ENCODE data around the gene BAZ1A.
"Not testable (repeated sequence)": the region's sequence is repeated elsewhere in the genome, so short reads cannot be mapped to it uniquely, and the experiment has no call there.

Gene BAZ1A

DNA sequence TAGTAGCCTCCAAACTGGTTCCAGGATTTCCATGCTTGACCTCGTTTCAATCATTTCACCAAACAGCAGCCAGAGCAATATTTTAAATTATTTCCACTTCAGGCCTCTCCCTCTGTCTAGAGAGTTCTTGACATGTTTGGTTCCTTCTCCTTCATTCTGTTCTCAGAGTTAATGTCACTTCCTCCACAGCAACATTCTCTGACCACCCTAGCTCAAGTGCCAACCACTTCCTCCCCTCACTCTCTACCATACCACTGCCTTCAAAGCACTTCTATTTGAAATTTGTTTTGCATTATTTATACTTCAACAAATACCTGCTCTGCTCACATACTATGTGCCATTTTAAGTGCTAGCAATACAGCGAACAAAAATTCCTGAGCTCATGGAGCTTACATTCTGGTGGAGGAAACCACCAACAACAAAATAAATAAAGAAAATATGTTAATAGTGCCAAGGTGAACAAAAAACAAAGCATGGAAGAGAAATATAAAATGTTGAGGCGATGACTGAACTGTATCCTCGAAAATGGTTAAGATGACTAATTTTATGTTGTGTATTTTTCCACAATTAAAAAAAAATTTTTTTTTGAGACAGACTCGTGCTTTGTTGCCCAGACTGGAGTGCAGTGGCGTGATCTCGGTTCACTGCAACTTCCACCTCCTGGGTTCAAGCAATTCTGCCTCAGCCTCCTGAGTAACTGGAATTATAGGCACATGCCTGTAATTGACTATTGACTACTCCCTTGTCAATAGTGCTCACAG, 17.3 kb downstream of the BAZ1A start:
- no peak for DNase-seq

DNA sequence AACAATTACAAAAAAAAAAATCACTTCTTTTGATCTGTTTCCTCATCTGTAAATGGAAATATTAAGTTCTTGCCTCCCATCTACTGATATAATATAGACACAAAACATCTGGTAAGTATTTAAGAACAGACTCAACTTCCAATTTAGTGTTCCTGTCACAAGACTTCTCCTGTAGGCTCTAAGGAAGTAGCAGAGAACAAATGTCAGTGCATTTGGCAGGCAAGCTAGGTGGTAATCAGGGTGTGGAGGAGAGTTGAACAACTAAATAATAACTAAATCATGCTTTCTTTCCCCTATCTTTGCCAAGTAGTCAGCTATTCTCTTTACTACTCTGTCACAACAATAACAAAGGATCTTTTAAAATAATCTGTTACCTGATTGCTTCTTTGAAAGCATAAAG, 22.1 kb downstream of the BAZ1A start:
- DNase-seq: no peak

GRCh38 chr14:34851395-34851794, 23.8 kb downstream of the BAZ1A start:
- no peak for DNase-seq

DNA sequence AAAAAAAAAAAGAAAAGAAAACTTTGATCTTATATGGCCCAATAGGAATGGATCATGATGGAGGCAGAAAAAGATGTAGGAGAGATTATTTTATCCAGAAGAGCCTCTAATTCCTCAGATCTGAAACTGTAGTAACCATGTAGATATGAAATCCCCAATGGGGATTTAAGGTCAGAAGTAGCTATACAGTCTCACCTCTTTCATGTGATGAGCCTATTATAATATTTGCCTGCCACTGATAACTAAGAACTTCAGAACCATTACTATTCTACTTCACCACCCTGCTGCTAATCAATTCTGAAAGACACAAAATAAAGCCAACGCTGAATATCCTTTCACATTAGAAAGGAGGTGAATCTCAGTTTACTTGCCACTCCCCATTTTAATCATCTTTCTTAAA, 29.3 kb downstream of the BAZ1A start:
- DNase-seq: no peak

GRCh38 chr14:34843011-34843554, 32.1 kb downstream of the BAZ1A start:
- DNase-seq: no peak

DNA sequence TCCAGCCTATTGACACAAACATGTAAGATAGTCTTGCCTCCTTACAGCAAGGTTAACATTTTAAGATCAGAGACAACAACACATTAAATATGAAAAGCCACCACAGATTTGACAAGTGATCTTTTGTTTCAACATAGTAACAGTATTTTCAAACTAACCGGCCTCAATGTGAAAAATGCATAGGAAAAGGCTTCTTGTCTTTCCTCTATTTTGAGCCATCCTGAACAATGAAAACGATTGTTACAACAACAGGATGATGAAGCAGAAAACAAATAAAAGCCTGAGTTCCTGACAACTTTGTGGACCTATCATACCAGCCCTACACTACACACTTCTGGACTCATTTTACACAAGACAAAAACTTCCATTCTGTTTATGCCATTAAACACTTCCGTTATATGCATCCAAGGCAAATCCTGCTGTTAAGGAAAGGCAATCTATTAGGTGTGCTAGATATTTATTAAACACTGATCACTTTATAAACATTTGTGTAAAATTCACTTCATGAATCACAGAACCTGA, 37.3 kb downstream of the BAZ1A start:
- no peak for DNase-seq

GRCh38 chr14:34835312-34835711, 39.8 kb downstream of the BAZ1A start:
- no peak for DNase-seq

DNA sequence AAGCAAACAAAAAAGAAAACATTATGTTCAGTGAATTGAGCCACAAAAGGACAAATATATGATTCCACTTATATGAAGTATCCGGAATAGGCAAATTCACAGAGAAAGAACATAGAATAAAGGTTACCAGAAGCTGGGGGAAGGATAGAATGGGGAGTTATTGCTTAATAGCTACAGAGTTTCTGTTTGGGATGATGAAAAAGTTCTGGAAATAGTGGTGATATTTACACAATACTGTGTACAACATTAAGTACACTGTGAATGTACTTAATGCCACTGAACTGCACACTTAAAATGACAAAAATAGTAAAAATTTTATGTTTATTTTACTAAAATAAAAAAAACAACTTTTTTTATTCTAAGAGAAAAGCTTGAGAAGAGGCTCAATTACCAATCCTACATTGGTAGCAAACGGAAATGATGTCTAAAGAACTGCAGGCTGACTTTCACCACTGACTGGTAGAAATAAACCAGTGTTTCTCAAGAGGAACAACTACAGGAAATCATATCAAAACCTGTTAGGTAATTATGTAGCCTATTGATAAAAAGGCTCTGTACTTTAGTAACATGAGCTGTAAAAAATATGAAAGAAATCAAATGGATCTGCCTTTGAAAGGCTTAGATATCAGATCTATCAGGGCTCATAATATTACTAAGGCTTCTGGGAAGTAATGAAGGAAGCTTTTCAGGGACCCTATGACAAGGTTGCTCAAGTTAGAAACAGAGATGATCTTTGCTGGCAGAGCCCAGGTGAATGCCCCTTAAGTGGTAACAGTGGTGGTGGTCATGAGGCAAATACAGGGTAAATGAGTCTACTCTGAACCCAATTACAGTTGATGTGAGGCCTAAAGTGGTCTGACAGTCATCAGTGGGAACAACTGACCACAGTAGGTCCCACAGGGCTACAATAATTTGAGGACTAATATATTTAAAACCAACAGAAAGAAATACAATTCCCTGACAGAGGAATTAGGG, 41.3 kb downstream of the BAZ1A start:
- no peak for DNase-seq

- no peak for DNase-seq
These were observed 48.5 kb downstream of the BAZ1A start for GRCh38 chr14:34826661-34827060.

DNA sequence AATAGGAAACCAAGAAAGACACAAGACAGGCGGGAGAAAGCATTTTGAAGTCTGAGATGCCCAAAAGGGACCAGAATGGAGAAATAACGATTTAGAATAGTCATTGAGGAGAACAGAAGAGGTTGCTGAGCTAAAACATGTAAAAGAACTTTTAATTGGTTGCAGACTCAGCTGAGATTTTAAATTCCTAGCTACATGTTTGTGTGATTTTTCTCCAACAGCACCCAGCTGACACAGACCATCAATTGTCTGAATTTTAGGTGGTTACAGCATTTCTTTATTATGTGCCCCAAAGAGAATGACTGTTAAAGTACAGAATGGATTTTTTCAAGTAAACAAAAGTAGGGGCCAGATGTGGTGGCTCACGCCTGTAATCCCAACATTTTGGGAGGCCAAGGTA, 50.3 kb downstream of the BAZ1A start:
- DNase-seq: no peak

DNA sequence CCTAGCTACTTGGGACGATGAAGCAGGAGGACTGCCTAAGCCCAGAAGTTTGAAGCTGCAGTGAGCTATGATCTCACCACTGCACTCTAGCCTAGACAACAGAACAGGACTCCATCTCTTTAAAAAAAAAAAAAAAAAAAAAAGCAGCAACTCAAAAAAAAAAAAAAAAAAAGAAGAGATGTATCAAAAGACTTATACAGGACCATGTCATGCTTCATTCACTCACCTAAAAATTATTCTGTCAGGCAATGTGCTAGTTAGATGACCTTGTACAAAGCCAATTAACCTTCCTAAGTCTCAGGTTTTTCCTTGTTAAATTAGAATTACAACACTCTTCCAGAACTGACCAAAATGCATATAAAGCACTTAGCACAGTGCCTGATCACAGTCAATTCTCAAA, 50.9 kb downstream of the BAZ1A start:
- DNase-seq: no peak

DNA sequence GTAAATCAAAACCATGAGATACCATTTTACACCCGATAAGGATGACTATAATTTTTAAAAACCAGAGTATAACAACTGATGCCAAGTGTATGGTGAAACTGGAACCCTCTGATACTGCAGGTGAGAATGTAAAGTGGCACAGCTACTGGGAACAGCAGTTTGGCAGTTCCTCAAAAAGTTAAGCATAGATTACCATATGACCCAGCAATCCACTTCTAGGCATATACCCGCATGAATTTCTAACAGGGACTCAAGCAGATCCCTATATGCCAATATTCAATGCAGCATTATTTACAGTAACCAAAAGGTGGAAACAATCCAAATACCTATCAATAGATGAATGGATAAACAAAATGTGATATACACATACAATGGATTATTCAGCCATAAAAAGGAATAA, 57.4 kb downstream of the BAZ1A start:
- no peak for DNase-seq

DNA sequence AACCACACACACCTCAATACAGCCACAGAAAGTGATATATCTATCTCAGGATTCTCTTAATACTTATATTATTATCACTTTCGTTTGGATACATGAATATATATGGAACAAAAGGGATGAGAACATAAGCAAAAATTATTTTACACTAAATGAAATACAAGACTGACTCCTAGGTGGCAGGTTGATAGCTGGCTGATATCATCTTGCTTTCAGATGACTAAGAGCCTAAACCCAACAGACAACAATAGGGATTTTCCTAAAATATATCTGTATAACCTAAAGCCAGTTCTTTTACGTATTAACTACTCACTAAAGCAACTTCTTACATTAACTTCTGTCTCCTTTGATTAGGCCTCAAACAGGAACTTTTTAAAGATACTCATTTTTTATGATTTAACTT, 65.1 kb downstream of the BAZ1A start:
- no peak for DNase-seq

DNA sequence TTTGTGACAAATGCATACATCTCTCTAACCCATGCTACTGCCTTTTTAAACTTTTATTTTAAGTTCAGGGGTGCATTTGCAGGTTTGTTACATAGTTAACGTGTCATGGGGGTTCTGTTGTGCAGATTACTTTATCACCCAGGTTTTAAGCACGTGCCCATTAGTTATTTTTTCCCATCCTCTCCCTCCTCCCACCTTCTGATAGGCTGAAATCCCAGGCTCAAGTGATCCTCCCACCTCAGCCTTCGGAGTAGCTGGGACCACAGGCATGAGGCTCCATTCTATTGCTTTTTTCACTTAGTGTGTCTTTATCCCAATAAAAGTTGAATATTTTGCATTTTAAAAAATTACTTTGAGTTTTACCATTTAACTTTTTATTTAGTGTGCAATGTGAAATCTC, 68.9 kb downstream of the BAZ1A start:
- DNase-seq: no peak

GRCh38 chr14:34804933-34805332, 70.2 kb downstream of the BAZ1A start:
- DNase-seq: no peak

DNA sequence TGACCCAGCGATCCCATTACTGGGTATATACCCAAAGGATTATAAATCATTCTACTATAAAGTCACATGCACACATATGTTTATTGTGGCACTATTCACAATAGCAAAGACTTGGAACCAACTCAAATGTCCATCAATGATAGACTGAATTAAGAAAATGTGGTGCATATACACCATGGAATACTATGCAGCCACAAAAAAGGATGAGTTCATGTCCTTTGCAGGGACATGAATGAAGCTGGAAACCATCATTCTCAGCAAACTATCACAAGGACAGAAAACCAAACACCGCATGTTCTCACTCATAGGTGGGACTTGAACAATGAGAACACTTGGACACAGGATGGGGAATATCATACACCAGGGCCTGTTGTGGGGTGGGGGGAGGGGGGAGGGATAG, 76.3 kb downstream of the BAZ1A start:
- not testable (repeated sequence) for DNase-seq

DNA sequence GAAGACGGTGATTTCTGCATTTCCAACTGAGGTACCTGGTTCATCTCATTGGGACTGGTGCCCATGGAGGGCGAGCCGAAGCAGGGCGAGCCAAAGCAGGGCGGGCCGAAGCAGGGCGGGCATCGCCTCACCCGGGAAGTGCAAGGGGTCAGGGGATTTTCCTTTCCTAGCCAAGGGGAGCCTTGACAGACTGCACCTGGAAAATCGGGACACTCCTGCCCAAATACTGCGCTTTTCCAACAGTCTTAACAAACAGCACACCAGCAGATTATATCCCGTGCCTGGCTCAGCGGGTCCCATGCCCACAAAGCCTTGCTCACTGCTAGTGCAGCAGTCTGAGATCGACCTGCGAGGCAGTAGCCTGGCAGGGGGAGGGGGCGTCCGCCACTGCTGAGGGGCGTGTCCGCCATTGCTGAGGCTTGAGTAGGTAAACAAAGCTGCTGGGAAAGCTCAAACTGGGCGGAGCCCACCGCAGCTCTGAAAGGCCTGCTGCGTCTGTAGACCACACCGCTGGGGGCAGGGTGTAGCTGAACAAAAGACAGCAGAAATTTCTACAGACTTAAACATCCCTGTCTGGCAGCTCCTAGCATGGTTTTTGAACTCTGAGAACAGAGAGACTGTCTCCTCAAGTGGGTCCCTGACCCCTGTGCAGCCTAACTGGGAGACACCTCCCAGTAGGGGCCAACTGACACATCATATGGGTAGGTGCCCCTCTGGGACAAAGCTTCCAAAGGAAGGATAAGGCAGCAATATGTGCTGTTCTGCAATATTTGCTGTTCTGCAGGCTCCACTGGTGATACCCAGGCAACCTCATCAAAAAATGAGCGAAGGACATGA, 77.2 kb downstream of the BAZ1A start:
- DNase-seq: peak; percentile 27

- DNase-seq: no peak
These were observed 78.3 kb downstream of the BAZ1A start for GRCh38 chr14:34796902-34797301.

- no peak for DNase-seq
These were observed 80.2 kb downstream of the BAZ1A start for GRCh38 chr14:34794941-34795340.

DNA sequence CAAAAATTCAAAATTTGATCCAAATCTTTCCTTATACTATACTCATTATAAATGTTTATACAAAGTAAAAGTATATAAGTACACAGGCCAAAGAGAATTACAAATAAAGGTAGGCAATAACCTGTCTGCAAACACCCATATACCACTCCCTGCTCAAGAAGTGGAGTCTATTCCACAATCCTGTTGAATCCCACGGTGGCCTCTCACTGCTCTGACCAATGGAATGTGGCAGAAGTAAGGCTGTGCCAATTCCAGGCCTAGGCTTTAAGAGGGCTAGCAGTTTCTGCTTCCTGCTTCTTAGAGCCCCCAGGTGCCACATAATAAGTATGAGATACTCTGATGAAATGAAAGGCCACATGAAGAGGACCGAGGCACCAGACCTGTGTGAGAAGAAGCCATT, 80.9 kb downstream of the BAZ1A start:
- DNase-seq: no peak

GRCh38 chr14:34792598-34792997, 82.6 kb downstream of the BAZ1A start:
- no peak for DNase-seq

GRCh38 chr14:34785223-34786006, 89.7 kb downstream of the BAZ1A start:
- no peak for DNase-seq
